HCT116 (cell line): ENCODE measurements around the gene CROT. TPM values are rescaled to one million over a fixed set of nuclear protein-coding genes. Genes with fewer than 3 reads are reported as not detected.

Experiments used
- ATAC-seq: fragments of 200-7000 bp; cut with Tn5 transposase; 2 replicates; pipeline ENCODE4 v1.9.1; 2020; ENCODE audit warnings: mild to moderate bottlenecking, moderate library complexity
- BruUV-seq: library from RNA; stranded (reverse); fragments of 400-500 nt; replicated peaks from 2 replicates; lab custom pipeline; 2021; lab: Mats Ljungman, UMichigan
- CTCF ChIA-PET: fragments of 300-600 bp; sonication (Branson Sonifier 250); formaldehyde crosslinking; loops from one replicate; lab custom pipeline; 2021; ENCODE audit warnings: antibody characterized with exemption; lab: Charles Lee
- POLR2A ChIA-PET: fragments of 300-600, 350-600 bp; sonication (Branson Sonifier 250); formaldehyde crosslinking; loops from one replicate; lab custom pipeline; 2021; ENCODE audit warnings: antibody characterized with exemption; lab: Charles Lee
- RAD21 ChIA-PET, 2 experiments: fragments of 300-600 bp; sonication (Branson Sonifier 250); formaldehyde crosslinking; loops; one replicate each; lab custom pipeline; 2023; ENCODE audit warnings: low total read pairs in 2 of 2; ENCODE audit not compliant: uncharacterized antibody in 2 of 2, unreplicated experiment in 2 of 2, low non-redundant PET in 1 of 2; lab: Charles Lee
- DNase-seq: peaks from one replicate; pipeline ENCODE4 v3.0.0-alpha.2; 2010; ENCODE audit warnings: low read depth, low spot score
- H2AFZ ChIP-seq: fragments of 200-600 bp; shearing (Covaris generic), sonication (generic); 2 replicates; pipeline ENCODE4 v1.6.1; 2017; ENCODE audit warnings: low read depth, mixed run types, mixed read lengths, antibody characterized with exemption, low read length; ENCODE audit not compliant: poor library complexity, severe bottlenecking
- H3K27ac ChIP-seq: 2 replicates; pipeline ENCODE4 v1.5.1; 2012; ENCODE audit warnings: low read depth, low read length
- H3K27me3 ChIP-seq: fragments of 200-600 bp; sonication (generic); 2 replicates; pipeline ENCODE4 v1.6.1; 2016; ENCODE audit warnings: mixed run types, low read length, mixed read lengths; ENCODE audit not compliant: insufficient read depth
- H3K36me3 ChIP-seq, 2 experiments: fragments of 200-500 bp in 1 of 2; fragments of 200-600 bp in 1 of 2; sonication (Bioruptor generic) in 1 of 2; sonication (generic) in 1 of 2; 2 replicates each; pipeline versions ENCODE4 v1.5.1 to v1.6.1; 2014 to 2016; ENCODE audit warnings: low read length in 2 of 2, inconsistent platforms in 1 of 2, mixed read lengths in 1 of 2, mixed run types in 1 of 2; ENCODE audit not compliant: insufficient read depth in 2 of 2, control insufficient read depth in 1 of 2
- H3K4me1 ChIP-seq, 2 experiments: fragments of 200-600 bp in 1 of 2; sonication (generic) in 1 of 2; 2 replicates each; pipeline versions ENCODE4 v1.5.1 to v1.6.1; 2012 to 2017; ENCODE audit warnings: low read length in 2 of 2, inconsistent platforms in 1 of 2, mild to moderate bottlenecking in 1 of 2, mixed read lengths in 1 of 2, mixed run types in 1 of 2, moderate library complexity in 1 of 2; ENCODE audit not compliant: insufficient read depth in 2 of 2, control insufficient read depth in 1 of 2
- H3K4me2 ChIP-seq: fragments of 200-600 bp; sonication (generic); 2 replicates; pipeline ENCODE4 v1.6.1; 2017; ENCODE audit warnings: mixed run types, low read length, mixed read lengths
- H3K4me3 ChIP-seq, 2 experiments: fragments of 200-600 bp in 1 of 2; sonication (generic) in 1 of 2; replicated peaks in 1 of 2; 2 replicates each; pipeline ENCODE4 v1.5.1; 2011 to 2016; ENCODE audit warnings: low read length in 2 of 2, control low read depth in 1 of 2, low read depth in 1 of 2, mild to moderate bottlenecking in 1 of 2, mixed read lengths in 1 of 2, mixed run types in 1 of 2
- H3K79me2 ChIP-seq: fragments of 200-600 bp; sonication (generic); 2 replicates; pipeline ENCODE4 v1.6.1; 2017; ENCODE audit warnings: mild to moderate bottlenecking, mixed run types, low read length, moderate library complexity, mixed read lengths; ENCODE audit not compliant: insufficient read depth
- H3K9ac ChIP-seq: fragments of 200-600 bp; sonication (generic); 2 replicates; pipeline ENCODE4 v1.6.1; 2016; ENCODE audit warnings: low read length, mixed read lengths
- H3K9me2 ChIP-seq: fragments of 200-600 bp; sonication (generic), shearing (Covaris generic); 2 replicates; pipeline ENCODE4 v1.6.1; 2017; ENCODE audit warnings: mixed run types, mild to moderate bottlenecking, moderate library complexity; ENCODE audit not compliant: insufficient read depth
- H3K9me3 ChIP-seq, 2 experiments: fragments of 200-500 bp in 1 of 2; fragments of 200-600 bp in 1 of 2; sonication (Bioruptor generic) in 1 of 2; sonication (generic) in 1 of 2; 2 replicates each; pipeline ENCODE4 v1.6.1; 2014 to 2017; ENCODE audit warnings: low read length in 2 of 2, mixed read lengths in 2 of 2, inconsistent platforms in 1 of 2, low read depth in 1 of 2, mild to moderate bottlenecking in 1 of 2, mixed run types in 1 of 2, moderate library complexity in 1 of 2; ENCODE audit not compliant: control insufficient read depth in 1 of 2, insufficient read depth in 1 of 2
- H4K20me1 ChIP-seq: fragments of 200-600 bp; sonication (generic), shearing (Covaris generic); 2 replicates; pipeline ENCODE4 v1.6.1; 2017; ENCODE audit warnings: mixed run types, mild to moderate bottlenecking, moderate library complexity; ENCODE audit not compliant: insufficient read depth
- CBX3 ChIP-seq: IDR thresholded peaks from 2 replicates; pipeline ENCODE4 v1.6.1; 2012; ENCODE audit warnings: low read depth
- CTCF ChIP-seq, 3 experiments: fragments of 200-600 bp in 1 of 3; sonication (generic) in 1 of 3; IDR thresholded peaks in 2 of 3; conservative IDR thresholded peaks in 1 of 3; 2 replicates each; pipeline ENCODE4 v1.5.1; 2012 to 2017; ENCODE audit warnings: low read depth in 2 of 3, low read length in 2 of 3, antibody characterized with exemption in 1 of 3, borderline replicate concordance in 1 of 3, control low read depth in 1 of 3, mild to moderate bottlenecking in 1 of 3, mixed read lengths in 1 of 3, mixed run types in 1 of 3, moderate library complexity in 1 of 3; ENCODE audit not compliant: insufficient read depth in 1 of 3
- REST ChIP-seq: IDR thresholded peaks from 2 replicates; pipeline ENCODE4 v1.6.1; 2012; ENCODE audit warnings: low read depth
- SP1 ChIP-seq: IDR thresholded peaks from 2 replicates; pipeline ENCODE4 v1.6.1; 2012; ENCODE audit warnings: low read depth
- YY1 ChIP-seq: IDR thresholded peaks from 2 replicates; pipeline ENCODE4 v1.6.1; 2011; ENCODE audit warnings: low read length, low read depth, moderate library complexity, mild to moderate bottlenecking; ENCODE audit not compliant: insufficient replicate concordance; ENCODE audit errors: extremely low read depth
- intact Hi-C: fragments of 100-400 bp; cut with micrococcal nuclease; formaldehyde crosslinking; loops from 2 replicates; pipeline ENCODE4 v1.10.0; 2022
- total RNA-seq: library from RNA; stranded (reverse); gene quantifications from one replicate; pipeline ENCODE4 v1.2.1, GENCODE V29; 2021; ENCODE audit not compliant: unreplicated experiment

The CROT gene
- total RNA-seq, 1 experiment from 2014 or later, result 0.07 TPM

- no peak for TF ChIP-seq REST
- TF ChIP-seq YY1, result no peak
Observed at GRCh38 chr7:87336136-87336535, 9.3 kb upstream of the CROT start (continued).

GRCh38 chr7:87337331-87337730, 8.1 kb upstream of the CROT start:
- intact Hi-C loops, result no loop called here
- H3K79me2 ChIP-seq, result no peaks in the 10 kb centered on the region
- BruUV-seq, result no TSS peak
- ChIA-PET POLR2A (no interaction called here), CTCF (no interaction called here), RAD21 (no interaction called here)
- no peaks in the 10 kb centered on the region for H3K4me1 ChIP-seq
- no peak overlapping the region for H2AFZ ChIP-seq
- H3K4me3 ChIP-seq, result no peak overlapping the region
- TF ChIP-seq SP1 (no peak), CTCF (IDR thresholded peaks at IDR 0.05 in 2 of 3, conservative IDR thresholded peaks at IDR 0.05 in 1 of 3; ENCODE audit: borderline replicate concordance in 1 of 3, insufficient read depth in 1 of 3, low read depth in 2 of 3, low read length in 2 of 3) (no peak), CBX3 (no peak)
- no peaks in the 10 kb centered on the region for H3K9me2 ChIP-seq
- H4K20me1 ChIP-seq, result no peaks in the 10 kb centered on the region
- H3K9me3 ChIP-seq, result no peaks in the 10 kb centered on the region
- no peaks in the 10 kb centered on the region for H3K27me3 ChIP-seq
- H3K36me3 ChIP-seq, result no peaks in the 10 kb centered on the region
- no peak overlapping the region for H3K4me2 ChIP-seq
- H3K27ac ChIP-seq, result no peak overlapping the region
- ATAC-seq (no peak), DNase-seq (no peak)
- no peak overlapping the region for H3K9ac ChIP-seq
